Measurements from ENCODE around the gene SPNS3. TPM values are rescaled to one million over a fixed set of nuclear protein-coding genes. Genes with fewer than 3 reads are reported as not detected.

SPNS3 gene
- total and polyA plus RNA-seq, 2 experiments from 2014 or later = 0.17 to 0.60 TPM

DNA sequence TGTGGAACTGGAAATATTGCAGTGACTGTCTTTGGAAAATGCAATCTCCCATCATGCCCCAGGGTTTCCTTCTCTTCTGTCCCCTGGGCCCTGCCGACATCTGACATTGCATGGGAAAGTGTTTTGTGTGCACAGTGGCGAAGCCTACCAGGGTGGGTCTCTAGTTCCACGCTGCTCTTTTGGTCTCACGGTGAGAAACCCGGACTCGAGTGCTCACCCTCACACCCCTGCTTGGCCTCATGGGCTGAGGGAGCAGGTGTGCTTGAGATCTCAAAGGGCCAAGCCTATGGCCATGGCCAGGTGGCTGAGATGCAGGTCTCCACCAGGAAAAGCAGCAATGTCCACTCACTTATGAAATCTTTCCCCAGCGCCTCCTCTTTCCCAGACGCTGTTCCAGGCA, 32.0 kb downstream of the SPNS3 start:
- Histone ChIP-seq H3K4me3 (no peak overlapping the region), H3K36me3 (replicated peaks; ENCODE audit: insufficient read depth, low read depth) (no peaks in the 10 kb centered on the region), H3K27ac (no peak overlapping the region), H3K27me3 (no peaks in the 10 kb centered on the region), H3K79me2 (no peaks in the 10 kb centered on the region), H3K9me3 (ENCODE audit: low read depth) (no peaks in the 10 kb centered on the region), H3K4me1 (ENCODE audit: insufficient read depth) (no peaks in the 10 kb centered on the region), H3K4me2 (no peak overlapping the region), H2AFZ (no peak overlapping the region), H4K20me1 (ENCODE audit: insufficient read depth, poor library complexity, severe bottlenecking) (no peaks in the 10 kb centered on the region), H3K9me2 (replicated peaks; ENCODE audit: insufficient read depth) (no peaks in the 10 kb centered on the region)
- TF ChIP-seq, protein P1, sequence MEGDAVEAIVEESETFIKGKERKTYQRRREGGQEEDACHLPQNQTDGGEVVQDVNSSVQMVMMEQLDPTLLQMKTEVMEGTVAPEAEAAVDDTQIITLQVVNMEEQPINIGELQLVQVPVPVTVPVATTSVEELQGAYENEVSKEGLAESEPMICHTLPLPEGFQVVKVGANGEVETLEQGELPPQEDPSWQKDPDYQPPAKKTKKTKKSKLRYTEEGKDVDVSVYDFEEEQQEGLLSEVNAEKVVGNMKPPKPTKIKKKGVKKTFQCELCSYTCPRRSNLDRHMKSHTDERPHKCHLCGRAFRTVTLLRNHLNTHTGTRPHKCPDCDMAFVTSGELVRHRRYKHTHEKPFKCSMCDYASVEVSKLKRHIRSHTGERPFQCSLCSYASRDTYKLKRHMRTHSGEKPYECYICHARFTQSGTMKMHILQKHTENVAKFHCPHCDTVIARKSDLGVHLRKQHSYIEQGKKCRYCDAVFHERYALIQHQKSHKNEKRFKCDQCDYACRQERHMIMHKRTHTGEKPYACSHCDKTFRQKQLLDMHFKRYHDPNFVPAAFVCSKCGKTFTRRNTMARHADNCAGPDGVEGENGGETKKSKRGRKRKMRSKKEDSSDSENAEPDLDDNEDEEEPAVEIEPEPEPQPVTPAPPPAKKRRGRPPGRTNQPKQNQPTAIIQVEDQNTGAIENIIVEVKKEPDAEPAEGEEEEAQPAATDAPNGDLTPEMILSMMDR (IDR thresholded peaks at IDR 0.05; ENCODE audit: poor library complexity) = no peak
- TF ChIP-seq EZH2 (IDR thresholded peaks at IDR 0.05; ENCODE audit: borderline replicate concordance) (no peak), EZH2phosphoT487 (IDR thresholded peaks at IDR 0.05; ENCODE audit: low read depth, severe bottlenecking, unreplicated experiment) (no peak)
- WGBS (ENCODE audit: low lambda C conversion rate, missing lambda C conversion rate) = 90% methylated on average over 8 of the region's 8 CpGs
- no peak for DNase-seq (ENCODE audit: low spot score)

DNA sequence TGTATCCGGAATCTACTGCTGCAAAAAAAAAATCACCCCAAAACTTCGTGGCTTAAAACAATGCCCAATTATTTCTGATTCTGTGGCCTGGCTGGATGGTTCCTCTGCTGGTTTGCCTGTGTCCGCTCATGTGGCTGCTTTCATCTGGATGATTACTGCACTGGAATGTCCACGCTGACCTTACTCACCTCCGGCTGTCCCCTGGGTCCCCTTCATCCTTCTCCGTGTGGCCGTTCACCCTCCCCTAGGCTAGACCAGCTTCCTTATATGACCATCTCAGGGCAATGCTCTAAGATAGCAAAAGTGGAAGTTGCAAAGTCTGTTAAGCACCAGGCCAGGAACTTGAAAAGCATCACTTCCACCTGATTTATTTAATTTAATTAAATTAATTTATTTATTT, 33.5 kb downstream of the SPNS3 start:
- no peaks in the 10 kb centered on the region for H3K79me2 ChIP-seq
- no peak overlapping the region for H2AFZ ChIP-seq
- TF ChIP-seq EZH2 (IDR thresholded peaks at IDR 0.05; ENCODE audit: borderline replicate concordance) = no peak
- TF ChIP-seq EZH2phosphoT487 (IDR thresholded peaks at IDR 0.05; ENCODE audit: low read depth, severe bottlenecking, unreplicated experiment) = no peak
- TF ChIP-seq, protein P1 (IDR thresholded peaks at IDR 0.05; ENCODE audit: poor library complexity) = no peak
- H4K20me1 ChIP-seq (ENCODE audit: insufficient read depth, poor library complexity, severe bottlenecking) = no peaks in the 10 kb centered on the region
- H3K9me3 ChIP-seq (ENCODE audit: low read depth) = no peaks in the 10 kb centered on the region
- H3K9me2 ChIP-seq (replicated peaks; ENCODE audit: insufficient read depth) = no peaks in the 10 kb centered on the region
- no peaks in the 10 kb centered on the region for H3K27me3 ChIP-seq
- no peak overlapping the region for H3K27ac ChIP-seq
- no peaks in the 10 kb centered on the region for H3K4me1 ChIP-seq (ENCODE audit: insufficient read depth)
- no peak overlapping the region for H3K4me2 ChIP-seq
- no peak for DNase-seq (ENCODE audit: low spot score)
- 82% methylated on average over 7 of the region's 7 CpGs for WGBS (ENCODE audit: low lambda C conversion rate, missing lambda C conversion rate)
- H3K36me3 ChIP-seq (replicated peaks; ENCODE audit: insufficient read depth, low read depth) = no peaks in the 10 kb centered on the region
- no peak overlapping the region for H3K4me3 ChIP-seq

DNA sequence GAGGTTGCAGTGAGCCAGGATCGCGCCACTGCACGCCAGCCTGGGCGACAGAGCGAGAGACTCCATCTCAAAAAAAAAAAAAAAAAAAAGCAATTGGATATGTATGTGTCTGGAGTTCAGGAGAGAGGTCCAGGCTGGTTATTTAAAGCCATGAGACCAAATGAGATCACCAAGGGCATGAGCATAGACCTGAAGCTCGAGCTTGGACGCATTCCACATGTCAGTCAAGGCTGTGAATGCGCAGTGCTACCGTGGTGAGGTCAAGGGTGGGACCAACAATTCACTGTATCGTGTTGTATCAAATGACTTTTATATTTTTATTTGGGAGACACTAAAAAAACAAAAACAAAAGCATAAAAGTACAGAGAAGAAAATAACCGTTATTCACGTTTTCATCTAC, 35.8 kb downstream of the SPNS3 start:
- Histone ChIP-seq H3K79me2 (no peaks in the 10 kb centered on the region), H3K36me3 (replicated peaks; ENCODE audit: insufficient read depth, low read depth) (no peaks in the 10 kb centered on the region), H3K4me1 (ENCODE audit: insufficient read depth) (no peaks in the 10 kb centered on the region), H2AFZ (no peak overlapping the region), H3K27me3 (no peaks in the 10 kb centered on the region), H3K27ac (no peak overlapping the region), H3K9me3 (ENCODE audit: low read depth) (no peaks in the 10 kb centered on the region), H3K4me3 (no peak overlapping the region), H4K20me1 (ENCODE audit: insufficient read depth, poor library complexity, severe bottlenecking) (no peaks in the 10 kb centered on the region), H3K9me2 (replicated peaks; ENCODE audit: insufficient read depth) (no peaks in the 10 kb centered on the region), H3K4me2 (no peak overlapping the region)
- TF ChIP-seq EZH2phosphoT487 (IDR thresholded peaks at IDR 0.05; ENCODE audit: low read depth, severe bottlenecking, unreplicated experiment) = no peak
- TF ChIP-seq EZH2 (IDR thresholded peaks at IDR 0.05; ENCODE audit: borderline replicate concordance) = no peak
- TF ChIP-seq, protein P1 (IDR thresholded peaks at IDR 0.05; ENCODE audit: poor library complexity) = no peak
- DNase-seq (ENCODE audit: low spot score) = no peak
- 86% methylated on average over 12 of the region's 12 CpGs for WGBS (ENCODE audit: low lambda C conversion rate, missing lambda C conversion rate)

DNA sequence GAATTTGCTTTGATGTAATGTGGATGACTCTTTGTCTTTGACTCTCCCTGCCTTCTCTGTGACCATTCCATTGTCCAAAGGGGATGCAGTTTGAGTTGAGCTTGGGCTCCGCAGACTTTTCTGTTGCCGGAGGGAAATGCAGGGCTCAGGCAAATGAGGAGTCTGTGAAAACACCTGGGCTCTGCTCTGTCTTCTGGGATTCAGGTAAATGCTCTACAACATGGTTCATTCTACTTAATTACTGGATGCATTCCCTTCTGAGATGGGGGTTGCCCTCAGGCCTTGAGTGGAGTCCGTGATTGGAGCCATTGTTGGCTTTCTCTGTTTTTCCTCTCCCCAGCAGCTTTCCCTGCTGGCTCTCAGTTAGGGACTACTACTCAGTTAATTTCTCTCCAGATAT, 38.5 kb downstream of the SPNS3 start:
- Histone ChIP-seq H3K9me3 (ENCODE audit: low read depth) (no peaks in the 10 kb centered on the region), H2AFZ (no peak overlapping the region), H3K27ac (no peak overlapping the region), H3K27me3 (no peaks in the 10 kb centered on the region), H3K9me2 (replicated peaks; ENCODE audit: insufficient read depth) (no peaks in the 10 kb centered on the region), H3K4me3 (no peak overlapping the region), H4K20me1 (ENCODE audit: insufficient read depth, poor library complexity, severe bottlenecking) (no peaks in the 10 kb centered on the region), H3K79me2 (no peaks in the 10 kb centered on the region), H3K4me1 (ENCODE audit: insufficient read depth) (peaks cover 20% of the 10 kb centered on the region), H3K4me2 (no peak overlapping the region), H3K36me3 (replicated peaks; ENCODE audit: insufficient read depth, low read depth) (no peaks in the 10 kb centered on the region)
- TF ChIP-seq, protein P1 (IDR thresholded peaks at IDR 0.05; ENCODE audit: poor library complexity) = no peak
- DNase-seq (ENCODE audit: low spot score) = no peak
- WGBS (ENCODE audit: low lambda C conversion rate, missing lambda C conversion rate) = 53% methylated on average over 3 of the region's 3 CpGs

Measured in hepatocyte (in vitro differentiated cells).